Measurements from ENCODE around the gene HKDC1.

DNA sequence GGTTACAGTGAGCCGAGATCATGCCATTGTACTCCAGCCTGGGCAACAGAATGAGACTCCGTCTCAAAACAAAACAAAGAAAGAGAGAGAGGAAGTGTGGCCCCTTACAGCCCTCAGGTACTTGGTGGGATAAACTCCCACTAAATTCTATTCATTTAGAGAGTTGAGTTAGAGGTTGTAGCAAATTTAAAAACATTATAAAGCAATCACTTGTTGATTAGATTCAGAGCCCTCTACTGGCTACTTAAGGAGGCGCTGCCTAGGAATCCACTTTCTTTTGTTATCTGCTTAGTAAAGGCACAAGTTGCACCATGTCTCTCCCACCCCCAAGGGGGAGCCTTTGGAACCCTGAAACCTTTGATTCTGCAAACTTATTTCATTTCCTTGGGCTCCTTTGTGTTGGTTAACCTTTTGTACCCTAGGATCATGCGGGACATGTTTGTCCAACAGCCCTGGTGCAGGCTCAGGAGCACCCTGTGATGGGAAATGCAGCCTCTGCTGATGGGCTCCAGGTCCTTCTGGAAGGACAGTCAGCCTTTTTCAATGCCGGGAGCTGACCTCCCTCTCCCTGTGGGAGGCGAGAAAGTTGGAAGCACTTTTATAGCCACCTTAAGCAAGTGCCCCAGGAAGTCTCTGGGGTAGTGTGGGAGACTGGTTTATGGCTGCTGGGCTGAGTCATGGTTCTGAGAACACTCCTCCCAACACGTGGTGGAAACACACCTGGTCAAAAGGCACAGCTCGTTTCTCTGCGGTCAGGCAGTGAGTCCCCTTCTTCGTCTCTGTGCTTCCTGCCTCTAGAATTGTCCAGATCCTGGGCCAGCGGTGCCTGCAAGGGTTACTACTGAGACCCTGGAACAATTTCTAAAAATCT lies 2.3 kb downstream of the HKDC1 start:
- peak; percentile 82 for TF ChIP-seq CTCF (conservative IDR thresholded peaks at IDR 0.05; ENCODE audit: low read depth, low read length)
- no peak for TF ChIP-seq EZH2 (IDR thresholded peaks at IDR 0.05; ENCODE audit: borderline replicate concordance, low read depth, low read length, poor library complexity, severe bottlenecking)
